Esophagus squamous epithelium (tissue), 4 donors: Measurements from ENCODE around the gene OR4D1.

Experiments used
- POLR2A ChIP-seq, 4 donors: fragments of 450-650 bp; IDR thresholded peaks; one replicate each; pipeline ENCODE4 v1.6.1; 2017; ENCODE audit warnings: antibody characterized with exemption in 4 of 4, mild to moderate bottlenecking in 4 of 4, moderate library complexity in 3 of 4
- TF ChIP-seq, protein P1 (sequence below), 6 experiments: fragments of 450-650 bp in 4 of 6; fragments of 200-600 bp in 2 of 6; sonication (generic) in 2 of 6; IDR thresholded peaks; one replicate each; pipeline ENCODE4 v1.5.1; 2016 to 2019; ENCODE audit warnings: antibody characterized with exemption in 6 of 6, mild to moderate bottlenecking in 4 of 6, moderate library complexity in 4 of 6

DNA sequence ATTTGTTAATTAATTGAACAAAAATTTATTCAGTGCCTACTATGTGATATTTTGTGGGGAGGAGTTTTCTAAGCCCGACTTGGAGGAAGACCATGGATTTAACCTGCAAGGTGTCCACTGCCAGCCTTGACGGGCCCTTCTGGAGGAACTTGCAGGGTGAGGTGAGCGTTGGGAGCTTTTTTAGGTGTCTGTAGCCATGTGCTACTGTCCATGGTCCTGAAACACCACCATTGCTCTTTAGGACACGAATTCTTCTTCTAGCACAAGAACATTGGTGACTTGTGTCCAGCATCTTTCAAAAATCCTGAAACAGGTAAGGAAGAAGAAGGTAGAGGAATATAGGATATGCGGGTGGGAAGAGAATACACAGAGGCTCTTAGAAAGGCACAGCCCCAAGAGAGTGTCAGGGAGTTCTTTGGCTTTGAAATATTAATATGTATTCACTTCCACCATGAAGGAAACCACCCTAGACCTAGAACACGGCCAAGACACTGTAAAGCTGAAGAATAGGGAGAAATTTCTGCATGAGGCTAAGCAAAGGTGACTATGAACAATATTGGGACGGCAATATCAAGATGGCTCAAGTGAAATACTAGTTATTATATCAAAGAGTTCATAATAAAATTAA, 27.9 kb upstream of the OR4D1 start:
- TF ChIP-seq, protein P1, sequence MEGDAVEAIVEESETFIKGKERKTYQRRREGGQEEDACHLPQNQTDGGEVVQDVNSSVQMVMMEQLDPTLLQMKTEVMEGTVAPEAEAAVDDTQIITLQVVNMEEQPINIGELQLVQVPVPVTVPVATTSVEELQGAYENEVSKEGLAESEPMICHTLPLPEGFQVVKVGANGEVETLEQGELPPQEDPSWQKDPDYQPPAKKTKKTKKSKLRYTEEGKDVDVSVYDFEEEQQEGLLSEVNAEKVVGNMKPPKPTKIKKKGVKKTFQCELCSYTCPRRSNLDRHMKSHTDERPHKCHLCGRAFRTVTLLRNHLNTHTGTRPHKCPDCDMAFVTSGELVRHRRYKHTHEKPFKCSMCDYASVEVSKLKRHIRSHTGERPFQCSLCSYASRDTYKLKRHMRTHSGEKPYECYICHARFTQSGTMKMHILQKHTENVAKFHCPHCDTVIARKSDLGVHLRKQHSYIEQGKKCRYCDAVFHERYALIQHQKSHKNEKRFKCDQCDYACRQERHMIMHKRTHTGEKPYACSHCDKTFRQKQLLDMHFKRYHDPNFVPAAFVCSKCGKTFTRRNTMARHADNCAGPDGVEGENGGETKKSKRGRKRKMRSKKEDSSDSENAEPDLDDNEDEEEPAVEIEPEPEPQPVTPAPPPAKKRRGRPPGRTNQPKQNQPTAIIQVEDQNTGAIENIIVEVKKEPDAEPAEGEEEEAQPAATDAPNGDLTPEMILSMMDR (IDR thresholded peaks at IDR 0.05): no peak
- TF ChIP-seq POLR2A (IDR thresholded peaks at IDR 0.05): no peak
